ENCODE data around the gene TBX21.

Gene TBX21

DNA sequence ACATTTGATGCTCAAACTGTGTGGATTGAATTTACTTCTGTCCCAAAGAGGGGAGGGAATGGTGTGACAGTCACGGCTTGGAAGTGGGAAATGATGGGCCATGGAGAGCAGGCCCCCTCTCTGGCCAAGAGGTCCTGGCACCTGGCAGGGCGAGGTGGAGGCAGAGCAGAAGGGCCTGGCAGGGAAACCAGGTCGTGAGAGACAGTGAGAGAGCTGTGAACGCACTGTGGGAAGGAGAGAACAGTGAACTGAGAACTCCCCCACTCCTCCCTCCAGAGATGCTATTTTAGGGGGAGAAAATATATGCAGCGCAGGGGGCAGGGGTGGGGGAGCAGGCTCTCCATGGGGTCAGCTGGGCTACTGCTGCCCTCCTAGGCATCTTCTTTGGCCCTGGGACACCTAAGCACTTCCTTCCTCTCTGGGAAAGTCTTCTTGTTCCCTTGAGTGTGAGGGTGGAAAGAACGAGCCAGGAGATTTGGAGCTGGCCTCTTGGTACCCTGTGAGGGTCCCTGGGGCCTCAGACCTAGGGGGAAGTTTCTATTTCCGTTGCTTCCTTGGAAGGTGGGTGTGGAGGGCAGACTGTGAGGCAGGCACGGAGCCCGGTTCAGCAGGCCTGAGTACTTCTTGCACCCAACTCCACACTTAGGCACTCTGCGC, 17.2 kb upstream of the TBX21 start:
- Histone ChIP-seq H3K4me3 (ENCODE audit: low read depth, low read length) (no peak overlapping the region), H3K23ac (ENCODE audit: low read length) (no peak overlapping the region), H3K79me2 (ENCODE audit: control insufficient read depth, insufficient read depth, low read length, poor library complexity) (no peaks in the 10 kb centered on the region), H4K91ac (ENCODE audit: low read depth, low read length) (no peak overlapping the region), H3K14ac (ENCODE audit: low read length) (no peak overlapping the region), H2AFZ (ENCODE audit: insufficient read depth, low read length, poor library complexity) (no peak overlapping the region), H3K36me3 (ENCODE audit: control insufficient read depth in 1 of 2, insufficient read depth in 2 of 2, low read length in 2 of 2) (no peaks in the 10 kb centered on the region), H3K4ac (ENCODE audit: low read depth, low read length) (no peak overlapping the region), H3K9me3 (ENCODE audit: insufficient read depth, low read depth, low read length) (peaks cover 2% of the 10 kb centered on the region), H3K4me2 (ENCODE audit: low read length) (no peak overlapping the region), H4K8ac (ENCODE audit: low read depth, low read length) (no peak overlapping the region), H2BK12ac (ENCODE audit: low read length) (no peak overlapping the region), H3K9ac (ENCODE audit: low read length) (no peak overlapping the region), H3K79me1 (ENCODE audit: low read length) (no peaks in the 10 kb centered on the region), H3K18ac (ENCODE audit: low read length) (no peak overlapping the region), H2BK5ac (ENCODE audit: low read depth, low read length, poor library complexity) (no peak overlapping the region), H2BK120ac (ENCODE audit: insufficient read depth, low read length, poor library complexity) (no peak overlapping the region), H3K27me3 (ENCODE audit: insufficient read depth, low read length) (peaks cover 5% of the 10 kb centered on the region), H3K4me1 (ENCODE audit: control insufficient read depth in 1 of 2, insufficient read depth in 2 of 2, low read length in 2 of 2) (no peaks in the 10 kb centered on the region), H3K27ac (ENCODE audit: low read depth, low read length) (no peak overlapping the region), H2AK5ac (ENCODE audit: low read length) (no peak overlapping the region), H4K12ac (ENCODE audit: low read depth, low read length) (no peak overlapping the region)
- DNase-seq, result no peak
- no CpG with 5 or more reads among the region's 10 CpGs for WGBS (ENCODE audit: extremely low coverage, insufficient coverage, insufficient read length)

DNA sequence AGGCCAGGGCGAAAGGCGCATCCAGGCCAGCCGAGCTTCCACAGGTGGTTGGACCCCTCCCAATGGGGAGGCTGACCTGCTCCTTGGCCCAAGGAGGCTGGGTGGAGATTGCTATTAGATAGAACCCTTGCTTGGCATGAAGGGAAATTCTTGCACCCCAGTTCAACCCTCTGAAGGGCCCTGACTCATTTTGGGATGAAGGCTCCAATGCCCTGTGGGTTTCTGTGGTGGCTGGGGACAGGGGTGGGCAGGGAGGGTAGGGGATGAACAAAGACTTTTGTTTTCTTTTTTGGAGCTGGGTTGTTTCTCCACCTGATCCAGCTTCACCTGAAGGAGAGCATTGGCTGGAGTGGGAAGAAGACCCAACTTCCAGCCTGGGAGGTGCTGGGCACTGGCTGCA, 16.7 kb upstream of the TBX21 start:
- H2AFZ ChIP-seq (ENCODE audit: insufficient read depth, low read length, poor library complexity), result no peak overlapping the region
- H4K12ac ChIP-seq (ENCODE audit: low read depth, low read length), result no peak overlapping the region
- no peak overlapping the region for H3K9ac ChIP-seq (ENCODE audit: low read length)
- H3K9me3 ChIP-seq (ENCODE audit: insufficient read depth, low read depth, low read length), result peaks cover 2% of the 10 kb centered on the region
- no peak overlapping the region for H2AK5ac ChIP-seq (ENCODE audit: low read length)
- no peak overlapping the region for H3K4ac ChIP-seq (ENCODE audit: low read depth, low read length)
- H3K79me2 ChIP-seq (ENCODE audit: control insufficient read depth, insufficient read depth, low read length, poor library complexity), result no peaks in the 10 kb centered on the region
- no peak overlapping the region for H2BK5ac ChIP-seq (ENCODE audit: low read depth, low read length, poor library complexity)
- H3K14ac ChIP-seq (ENCODE audit: low read length), result no peak overlapping the region
- no peaks in the 10 kb centered on the region for H3K4me1 ChIP-seq (ENCODE audit: control insufficient read depth in 1 of 2, insufficient read depth in 2 of 2, low read length in 2 of 2)
- no CpG with 5 or more reads among the region's 3 CpGs for WGBS (ENCODE audit: extremely low coverage, insufficient coverage, insufficient read length)
- H2BK120ac ChIP-seq (ENCODE audit: insufficient read depth, low read length, poor library complexity), result no peak overlapping the region
- peaks cover 8% of the 10 kb centered on the region for H3K27me3 ChIP-seq (ENCODE audit: insufficient read depth, low read length)
- H4K8ac ChIP-seq (ENCODE audit: low read depth, low read length), result no peak overlapping the region
- no peak overlapping the region for H3K4me2 ChIP-seq (ENCODE audit: low read length)
- no peak overlapping the region for H4K91ac ChIP-seq (ENCODE audit: low read depth, low read length)
- no peak overlapping the region for H3K23ac ChIP-seq (ENCODE audit: low read length)
- H3K79me1 ChIP-seq (ENCODE audit: low read length), result no peaks in the 10 kb centered on the region
- no peaks in the 10 kb centered on the region for H3K36me3 ChIP-seq (ENCODE audit: control insufficient read depth in 1 of 2, insufficient read depth in 2 of 2, low read length in 2 of 2)
- H3K4me3 ChIP-seq (ENCODE audit: low read depth, low read length), result no peak overlapping the region
- no peak for DNase-seq
- no peak overlapping the region for H3K27ac ChIP-seq (ENCODE audit: low read depth, low read length)
- no peak overlapping the region for H2BK12ac ChIP-seq (ENCODE audit: low read length)
- H3K18ac ChIP-seq (ENCODE audit: low read length), result no peak overlapping the region

- H3K36me3 ChIP-seq (ENCODE audit: control insufficient read depth in 1 of 2, insufficient read depth in 2 of 2, low read length in 2 of 2), result no peaks in the 10 kb centered on the region
- no peak overlapping the region for H2BK5ac ChIP-seq (ENCODE audit: low read depth, low read length, poor library complexity)
- H3K79me2 ChIP-seq (ENCODE audit: control insufficient read depth, insufficient read depth, low read length, poor library complexity), result no peaks in the 10 kb centered on the region
- H3K27me3 ChIP-seq (ENCODE audit: insufficient read depth, low read length), result peaks cover 8% of the 10 kb centered on the region
- WGBS (ENCODE audit: extremely low coverage, insufficient coverage, insufficient read length), result no CpG with 5 or more reads among the region's 2 CpGs
- peaks cover 0 to 3% of the 10 kb centered on the region in 2 experiments for H3K4me1 ChIP-seq (ENCODE audit: control insufficient read depth in 1 of 2, insufficient read depth in 2 of 2, low read length in 2 of 2)
- H4K91ac ChIP-seq (ENCODE audit: low read depth, low read length), result no peak overlapping the region
- no peak overlapping the region for H3K4me3 ChIP-seq (ENCODE audit: low read depth, low read length)
- no peak overlapping the region for H3K23ac ChIP-seq (ENCODE audit: low read length)
- no peak overlapping the region for H2AK5ac ChIP-seq (ENCODE audit: low read length)
- no peak overlapping the region for H2AFZ ChIP-seq (ENCODE audit: insufficient read depth, low read length, poor library complexity)
- no peak overlapping the region for H4K12ac ChIP-seq (ENCODE audit: low read depth, low read length)
- H3K4ac ChIP-seq (ENCODE audit: low read depth, low read length), result no peak overlapping the region
- no peak overlapping the region for H3K18ac ChIP-seq (ENCODE audit: low read length)
- no peak overlapping the region for H3K27ac ChIP-seq (ENCODE audit: low read depth, low read length)
- H3K4me2 ChIP-seq (ENCODE audit: low read length), result no peak overlapping the region
- no peak overlapping the region for H2BK12ac ChIP-seq (ENCODE audit: low read length)
- no peak overlapping the region for H3K9ac ChIP-seq (ENCODE audit: low read length)
- H3K9me3 ChIP-seq (ENCODE audit: insufficient read depth, low read depth, low read length), result peaks cover 2% of the 10 kb centered on the region
- H2BK120ac ChIP-seq (ENCODE audit: insufficient read depth, low read length, poor library complexity), result no peak overlapping the region
- no peak for DNase-seq
- H3K79me1 ChIP-seq (ENCODE audit: low read length), result no peaks in the 10 kb centered on the region
- no peak overlapping the region for H3K14ac ChIP-seq (ENCODE audit: low read length)
- H4K8ac ChIP-seq (ENCODE audit: low read depth, low read length), result no peak overlapping the region
Observed at GRCh38 chr17:47717261-47717697, 15.8 kb upstream of the TBX21 start.

DNA sequence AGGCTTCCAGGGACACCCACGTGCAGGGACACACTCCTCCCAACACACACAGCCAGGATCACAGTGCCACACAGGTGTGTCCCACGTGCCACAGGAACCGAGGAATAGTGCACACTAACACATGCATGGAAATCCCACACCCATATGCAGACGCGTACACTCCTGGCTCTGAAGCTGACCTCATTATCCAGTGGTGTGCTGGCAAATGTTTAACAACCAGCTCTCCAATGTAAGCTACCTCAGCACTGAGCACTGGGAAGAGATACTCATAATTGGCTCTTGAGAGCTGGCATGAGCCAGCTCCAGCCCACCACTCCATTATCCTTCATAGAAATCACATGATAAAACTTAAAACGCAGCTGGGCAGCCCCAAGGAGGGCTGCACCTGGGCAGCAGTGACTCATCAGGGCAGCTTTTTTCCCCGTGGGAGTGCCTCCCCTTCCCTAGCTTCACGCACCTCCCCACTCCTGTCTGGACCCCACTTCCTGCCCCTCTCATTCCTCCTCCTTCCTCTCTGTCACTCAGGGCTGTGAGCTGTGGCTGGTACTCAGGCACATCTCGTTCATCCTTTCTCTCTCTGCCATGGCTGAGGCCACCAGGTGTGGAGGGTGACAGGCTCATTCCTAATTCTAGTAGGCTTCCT, 14.9 kb upstream of the TBX21 start:
- no peaks in the 10 kb centered on the region for H3K79me1 ChIP-seq (ENCODE audit: low read length)
- H3K4me1 ChIP-seq (ENCODE audit: control insufficient read depth in 1 of 2, insufficient read depth in 2 of 2, low read length in 2 of 2), result peaks cover 0 to 3% of the 10 kb centered on the region in 2 experiments
- H3K9me3 ChIP-seq (ENCODE audit: insufficient read depth, low read depth, low read length), result peaks cover 2% of the 10 kb centered on the region
- no peak overlapping the region for H4K12ac ChIP-seq (ENCODE audit: low read depth, low read length)
- no peak overlapping the region for H4K91ac ChIP-seq (ENCODE audit: low read depth, low read length)
- no peak overlapping the region for H2BK12ac ChIP-seq (ENCODE audit: low read length)
- H3K79me2 ChIP-seq (ENCODE audit: control insufficient read depth, insufficient read depth, low read length, poor library complexity), result no peaks in the 10 kb centered on the region
- no peak overlapping the region for H3K4me2 ChIP-seq (ENCODE audit: low read length)
- no peak overlapping the region for H3K14ac ChIP-seq (ENCODE audit: low read length)
- H3K27ac ChIP-seq (ENCODE audit: low read depth, low read length), result no peak overlapping the region
- no peak overlapping the region for H3K18ac ChIP-seq (ENCODE audit: low read length)
- no peak overlapping the region for H3K23ac ChIP-seq (ENCODE audit: low read length)
- H3K9ac ChIP-seq (ENCODE audit: low read length), result no peak overlapping the region
- no peak overlapping the region for H3K4ac ChIP-seq (ENCODE audit: low read depth, low read length)
- WGBS (ENCODE audit: extremely low coverage, insufficient coverage, insufficient read length), result no CpG with 5 or more reads among the region's 9 CpGs
- no peak for DNase-seq
- H3K27me3 ChIP-seq (ENCODE audit: insufficient read depth, low read length), result peaks cover 8% of the 10 kb centered on the region
- H2BK120ac ChIP-seq (ENCODE audit: insufficient read depth, low read length, poor library complexity), result no peak overlapping the region
- no peak overlapping the region for H2BK5ac ChIP-seq (ENCODE audit: low read depth, low read length, poor library complexity)
- H2AFZ ChIP-seq (ENCODE audit: insufficient read depth, low read length, poor library complexity), result no peak overlapping the region
- no peak overlapping the region for H3K4me3 ChIP-seq (ENCODE audit: low read depth, low read length)
- no peaks in the 10 kb centered on the region for H3K36me3 ChIP-seq (ENCODE audit: control insufficient read depth in 1 of 2, insufficient read depth in 2 of 2, low read length in 2 of 2)
- no peak overlapping the region for H4K8ac ChIP-seq (ENCODE audit: low read depth, low read length)
- no peak overlapping the region for H2AK5ac ChIP-seq (ENCODE audit: low read length)

Data from trophoblast cell (in vitro differentiated cells and primary cell).